Thoracic aorta (tissue), 2 donors: ENCODE measurements around the gene MYOF. TPM values are rescaled to one million over a fixed set of nuclear protein-coding genes. Genes with fewer than 3 reads are reported as not detected.

Experiments
- ATAC-seq: fragments of 150-250 bp; one replicate; pipeline ENCODE4 v1.8.0; 2017; ENCODE audit warnings: low read depth; ENCODE audit not compliant: insufficient number of reproducible peaks, low FRiP score
- DNase-seq: peaks from one replicate; pipeline ENCODE4 v3.0.0-alpha.2; 2020; ENCODE audit warnings: low spot score
- H3K27ac ChIP-seq, 2 donors: fragments of 200-600 bp; sonication (generic); 1 replicate in 1 of 2; 2 replicates in 1 of 2; pipeline ENCODE4 v1.5.1; 2016; ENCODE audit warnings: mild to moderate bottlenecking in 2 of 2, moderate library complexity in 2 of 2
- H3K27me3 ChIP-seq: fragments of 200-600 bp; sonication (generic); replicated peaks from 2 replicates; pipeline ENCODE4 v1.6.0; 2016; ENCODE audit warnings: mild to moderate bottlenecking; ENCODE audit not compliant: insufficient read depth
- H3K36me3 ChIP-seq: fragments of 200-600 bp; sonication (generic); one replicate; pipeline ENCODE4 v1.5.1; 2016
- H3K4me1 ChIP-seq, 2 donors: fragments of 200-600 bp; sonication (generic); 1 replicate in 1 of 2; 2 replicates in 1 of 2; pipeline versions ENCODE4 v1.5.1 to v1.6.0; 2016; ENCODE audit warnings: low read depth in 2 of 2, mild to moderate bottlenecking in 1 of 2; ENCODE audit not compliant: control insufficient read depth in 1 of 2
- H3K4me3 ChIP-seq: fragments of 200-600 bp; sonication (generic); 2 replicates; pipeline ENCODE4 v1.5.1; 2016; ENCODE audit warnings: mild to moderate bottlenecking
- H3K9me3 ChIP-seq: fragments of 200-600 bp; sonication (generic); 2 replicates; pipeline ENCODE4 v1.5.1; 2016
- CTCF ChIP-seq: fragments of 200-600 bp; sonication (generic); IDR thresholded peaks from one replicate; pipeline ENCODE4 v1.5.1; 2019; ENCODE audit warnings: antibody characterized with exemption
- total RNA-seq, 2 donors: library from RNA; depleted of rRNA; stranded (reverse); fragments of >200 nt; gene quantifications; one replicate each; pipeline versions ENCODE4 v1.1.0 to v1.2.3, GENCODE V29; 2016

MYOF gene
- total RNA-seq, 2 donors from 2014 or later, result 132 to 138 TPM

DNA sequence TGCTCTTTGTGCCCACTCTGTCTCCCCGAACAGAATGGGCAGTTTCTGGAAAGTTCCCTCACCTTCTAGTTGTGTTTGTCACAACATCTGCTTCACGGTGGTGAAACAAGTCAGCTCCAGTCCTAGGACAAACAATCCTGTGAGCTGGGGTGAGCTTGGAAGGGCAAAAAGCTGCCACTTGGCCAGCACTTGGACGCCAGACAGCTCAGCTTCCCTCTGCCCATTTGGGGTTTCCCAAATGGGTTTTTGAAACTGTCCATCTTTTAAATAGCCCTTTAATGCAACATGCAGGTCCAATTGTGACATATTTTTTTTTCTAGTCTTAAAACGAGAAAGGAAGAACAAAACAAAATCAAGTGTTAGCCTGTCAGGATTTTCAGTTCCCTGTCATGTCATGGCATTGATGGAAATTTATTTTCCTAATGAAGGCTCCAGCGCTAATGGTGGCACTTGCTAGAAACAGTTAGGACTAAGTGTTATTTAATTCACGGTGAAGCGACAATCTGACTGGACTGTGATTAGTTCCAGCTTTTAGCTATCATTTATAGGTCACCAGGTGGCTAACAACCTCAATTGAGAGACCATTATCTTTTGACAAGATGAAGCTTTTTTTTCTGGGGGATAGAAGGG is 181.7 kb downstream of the MYOF start:
- H3K9me3 ChIP-seq, result no peaks in the 10 kb centered on the region
- no peak overlapping the region for H3K27ac ChIP-seq
- no peak overlapping the region for H3K4me3 ChIP-seq
- no peak for TF ChIP-seq CTCF
- H3K36me3 ChIP-seq, result peaks cover 2% of the 10 kb centered on the region
- H3K4me1 ChIP-seq, result no peaks in the 10 kb centered on the region
- ATAC-seq (no peak), DNase-seq (no peak)
- H3K27me3 ChIP-seq, result no peaks in the 10 kb centered on the region

DNA sequence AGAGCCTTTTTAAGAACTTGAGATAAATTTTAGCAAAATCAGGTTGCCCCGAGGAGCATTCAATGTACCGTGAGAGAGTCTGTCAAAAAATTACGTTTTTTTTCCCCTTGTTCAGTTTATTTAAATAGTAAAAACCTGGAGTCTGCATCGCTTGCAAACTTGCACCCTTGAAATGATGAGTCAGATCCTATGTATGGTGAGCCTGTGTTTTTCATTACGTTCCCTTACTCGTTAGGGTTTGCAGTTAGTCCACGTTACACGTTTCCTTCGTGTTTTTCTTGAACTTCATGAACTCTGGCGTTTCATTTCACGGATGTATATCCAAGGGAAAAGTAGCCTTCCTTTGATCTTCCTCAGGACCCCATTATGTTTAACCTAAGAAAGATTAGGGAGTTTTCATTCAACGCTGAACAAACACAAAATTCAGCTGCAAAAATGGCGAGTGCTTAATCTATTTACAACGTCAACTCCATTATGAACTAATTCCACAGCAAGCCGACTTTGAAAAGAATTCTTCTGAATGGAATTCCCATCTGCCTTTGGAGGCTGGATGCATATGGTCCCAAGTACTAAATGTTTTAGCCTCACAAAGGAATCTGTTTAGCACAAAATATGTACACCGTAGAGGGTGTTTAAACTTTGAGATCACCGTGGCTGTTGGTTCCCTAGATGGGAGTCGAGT is 182.4 kb downstream of the MYOF start:
- Histone ChIP-seq H3K27me3 (no peaks in the 10 kb centered on the region), H3K9me3 (no peaks in the 10 kb centered on the region), H3K4me3 (peak overlapping the region; percentile 20), H3K4me1 (no peaks in the 10 kb centered on the region), H3K27ac (no peak overlapping the region), H3K36me3 (no peaks in the 10 kb centered on the region)
- ATAC-seq, result no peak
- no peak for DNase-seq
- no peak for TF ChIP-seq CTCF

- no peak for ATAC-seq
- no peak for DNase-seq
- Histone ChIP-seq H3K27ac (no peak overlapping the region), H3K4me3 (no peak overlapping the region), H3K36me3 (no peaks in the 10 kb centered on the region), H3K27me3 (no peaks in the 10 kb centered on the region), H3K4me1 (no peaks in the 10 kb centered on the region), H3K9me3 (no peaks in the 10 kb centered on the region)
- TF ChIP-seq CTCF, result no peak
Observed at GRCh38 chr10:93299195-93299594, 182.9 kb downstream of the MYOF start.

- Histone ChIP-seq H3K36me3 (no peaks in the 10 kb centered on the region), H3K27me3 (no peaks in the 10 kb centered on the region), H3K27ac (no peak overlapping the region), H3K9me3 (no peaks in the 10 kb centered on the region), H3K4me3 (no peak overlapping the region), H3K4me1 (no peaks in the 10 kb centered on the region)
- no peak for ATAC-seq
- TF ChIP-seq CTCF, result no peak
- DNase-seq, result no peak
Observed at GRCh38 chr10:93296151-93296550, 186.0 kb downstream of the MYOF start.

DNA sequence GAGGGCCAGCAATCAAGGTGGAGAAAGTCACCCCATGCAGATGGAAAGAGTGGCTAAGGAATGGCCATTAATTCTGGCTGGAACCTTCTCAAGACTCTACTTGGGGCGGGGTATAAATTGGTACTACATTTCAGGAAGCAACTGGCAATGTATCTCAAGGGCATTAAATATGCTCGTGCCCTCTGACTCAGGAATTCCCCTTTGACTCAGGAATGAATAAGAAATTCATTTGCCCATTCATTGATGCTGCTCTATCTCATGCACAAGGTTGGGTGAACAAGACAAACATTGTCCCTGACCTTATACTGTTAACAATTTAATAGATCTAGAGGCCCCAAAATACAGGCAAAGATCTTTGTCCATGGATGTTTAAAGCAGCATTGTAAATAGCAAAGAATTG is 188.1 kb downstream of the MYOF start:
- no peak for DNase-seq
- no peak overlapping the region for H3K27ac ChIP-seq
- H3K4me1 ChIP-seq, result no peaks in the 10 kb centered on the region
- no peaks in the 10 kb centered on the region for H3K36me3 ChIP-seq
- no peak overlapping the region for H3K4me3 ChIP-seq
- no peak for ATAC-seq
- no peaks in the 10 kb centered on the region for H3K9me3 ChIP-seq
- no peak for TF ChIP-seq CTCF
- H3K27me3 ChIP-seq, result no peaks in the 10 kb centered on the region
